H9 (cell line): Measurements from ENCODE around the gene TENM3. TPM values are rescaled to one million over a fixed set of nuclear protein-coding genes. Genes with fewer than 3 reads are reported as not detected.

Experiments
- DNase-seq: peaks from one replicate; pipeline ENCODE4 v3.0.0-alpha.2; 2017
- H2AFZ ChIP-seq: one replicate; pipeline ENCODE4 v1.6.1; 2013; ENCODE audit warnings: mild to moderate bottlenecking, low read length, control low read depth, moderate library complexity
- H2AK5ac ChIP-seq: 2 replicates; pipeline ENCODE4 v1.6.1; 2013; ENCODE audit warnings: low read length, control low read depth, mixed read lengths; ENCODE audit not compliant: insufficient read length
- H2BK120ac ChIP-seq: one replicate; pipeline ENCODE4 v1.6.1; 2013; ENCODE audit warnings: low read depth, mild to moderate bottlenecking, low read length, control low read depth, inconsistent platforms; ENCODE audit not compliant: poor library complexity, severe bottlenecking
- H2BK12ac ChIP-seq: 2 replicates; pipeline ENCODE4 v1.6.1; 2013; ENCODE audit warnings: low read length, control low read depth, mixed read lengths, low read depth; ENCODE audit not compliant: insufficient read length
- H2BK15ac ChIP-seq: 2 replicates; pipeline ENCODE4 v1.6.1; 2013; ENCODE audit warnings: low read depth, low read length, control low read depth
- H2BK20ac ChIP-seq: one replicate; pipeline ENCODE4 v1.6.1; 2013; ENCODE audit warnings: low read depth, mild to moderate bottlenecking, low read length, control low read depth, inconsistent platforms; ENCODE audit not compliant: poor library complexity, severe bottlenecking
- H2BK5ac ChIP-seq: 2 replicates; pipeline ENCODE4 v1.6.1; 2013; ENCODE audit warnings: low read length, control low read depth, mixed read lengths; ENCODE audit not compliant: insufficient read length
- H3K14ac ChIP-seq: 2 replicates; pipeline ENCODE4 v1.6.1; 2013; ENCODE audit warnings: low read length, control low read depth; ENCODE audit not compliant: insufficient read depth
- H3K18ac ChIP-seq: 2 replicates; pipeline ENCODE4 v1.6.1; 2013; ENCODE audit warnings: low read depth, mild to moderate bottlenecking, mixed read lengths, low read length, control low read depth; ENCODE audit not compliant: insufficient read length
- H3K23ac ChIP-seq: 2 replicates; pipeline ENCODE4 v1.6.1; 2013; ENCODE audit warnings: low read length, control low read depth, mixed read lengths, low read depth; ENCODE audit not compliant: insufficient read length
- H3K23me2 ChIP-seq: 2 replicates; pipeline ENCODE4 v1.6.1; 2013; ENCODE audit warnings: low read depth, mild to moderate bottlenecking, mixed read lengths, low read length, control low read depth; ENCODE audit not compliant: insufficient read length, poor library complexity, severe bottlenecking
- H3K27ac ChIP-seq: 2 replicates; pipeline ENCODE4 v1.5.1; 2013; ENCODE audit warnings: low read length, control low read depth, mixed read lengths, low read depth; ENCODE audit not compliant: insufficient read length
- H3K27me3 ChIP-seq: 2 replicates; pipeline ENCODE4 v1.6.1; 2013; ENCODE audit warnings: low read length, control low read depth, inconsistent platforms; ENCODE audit not compliant: insufficient read depth
- H3K4ac ChIP-seq: 2 replicates; pipeline ENCODE4 v1.6.1; 2013; ENCODE audit warnings: low read depth, mild to moderate bottlenecking, control low read depth, inconsistent platforms, low read length, moderate library complexity
- H3K4me1 ChIP-seq: 2 replicates; pipeline ENCODE4 v1.6.1; 2013; ENCODE audit warnings: low read length, control low read depth, inconsistent platforms; ENCODE audit not compliant: insufficient read depth
- H3K4me2 ChIP-seq: 2 replicates; pipeline ENCODE4 v1.6.1; 2013; ENCODE audit warnings: low read length, control low read depth, mixed read lengths; ENCODE audit not compliant: insufficient read length, insufficient read depth
- H3K56ac ChIP-seq: 2 replicates; pipeline ENCODE4 v1.6.1; 2013; ENCODE audit warnings: low read depth, mild to moderate bottlenecking, mixed read lengths, low read length, control low read depth; ENCODE audit not compliant: insufficient read length
- H3K79me1 ChIP-seq: 2 replicates; pipeline ENCODE4 v1.6.1; 2013; ENCODE audit warnings: low read depth, mild to moderate bottlenecking, moderate library complexity, low read length, control low read depth, inconsistent platforms; ENCODE audit not compliant: insufficient read depth, poor library complexity, severe bottlenecking
- H3K79me2 ChIP-seq: 2 replicates; pipeline ENCODE4 v1.6.1; 2013; ENCODE audit warnings: low read length, control low read depth, inconsistent platforms; ENCODE audit not compliant: insufficient read depth
- H3K9ac ChIP-seq: 2 replicates; pipeline ENCODE4 v1.6.1; 2013; ENCODE audit warnings: low read length, control low read depth, mixed read lengths; ENCODE audit not compliant: insufficient read length; ENCODE audit errors: extremely low read depth
- H3K9me3 ChIP-seq: one replicate; pipeline ENCODE4 v1.6.1; 2013; ENCODE audit warnings: low read depth, low read length, inconsistent platforms; ENCODE audit not compliant: control insufficient read depth
- H3T11ph ChIP-seq: one replicate; pipeline ENCODE4 v1.6.1; 2013; ENCODE audit warnings: mild to moderate bottlenecking, low read length, control low read depth, inconsistent platforms
- H4K20me1 ChIP-seq: one replicate; pipeline ENCODE4 v1.6.1; 2013; ENCODE audit not compliant: control insufficient read depth, insufficient read length, insufficient read depth
- H4K5ac ChIP-seq: 2 replicates; pipeline ENCODE4 v1.6.1; 2013; ENCODE audit warnings: low read depth, mild to moderate bottlenecking, mixed read lengths, low read length, control low read depth; ENCODE audit not compliant: insufficient read length
- H4K8ac ChIP-seq: replicated peaks from 2 replicates; pipeline ENCODE4 v1.6.1; 2013; ENCODE audit warnings: low read length, control low read depth, mixed read lengths, low read depth; ENCODE audit not compliant: insufficient read length
- H4K91ac ChIP-seq: 2 replicates; pipeline ENCODE4 v1.6.1; 2013; ENCODE audit warnings: low read depth, mild to moderate bottlenecking, moderate library complexity, mixed read lengths, low read length, control low read depth; ENCODE audit not compliant: insufficient read length
- H3K27ac Mint-ChIP-seq, 3 experiments: 2 replicates in 2 of 3; 3 replicates in 1 of 3; pipeline ENCODE4 v1.8.0; 2020 to 2021; ENCODE audit warnings: mixed read lengths in 3 of 3, mild to moderate bottlenecking in 1 of 3, moderate library complexity in 1 of 3
- H3K27me3 Mint-ChIP-seq: 2 replicates; pipeline ENCODE4 v1.8.0; 2021; ENCODE audit warnings: low read depth, mild to moderate bottlenecking, moderate library complexity, mixed read lengths
- H3K36me3 Mint-ChIP-seq, 3 experiments: 2 replicates in 2 of 3; 3 replicates in 1 of 3; pipeline ENCODE4 v1.8.0; 2020 to 2021; ENCODE audit warnings: low read depth in 3 of 3, mixed read lengths in 3 of 3; ENCODE audit not compliant: insufficient read depth in 1 of 3
- H3K4me1 Mint-ChIP-seq, 2 experiments: 2 replicates each; pipeline ENCODE4 v1.8.0; 2020; ENCODE audit warnings: mixed read lengths in 2 of 2
- H3K4me3 Mint-ChIP-seq, 2 experiments: 2 replicates in 1 of 2; 3 replicates in 1 of 2; pipeline ENCODE4 v1.8.0; 2020 to 2021; ENCODE audit warnings: mild to moderate bottlenecking in 2 of 2, mixed read lengths in 2 of 2, moderate library complexity in 1 of 2
- H3K9me3 Mint-ChIP-seq, 2 experiments: 2 replicates in 1 of 2; 3 replicates in 1 of 2; pipeline ENCODE4 v1.8.0; 2020; ENCODE audit warnings: mild to moderate bottlenecking in 2 of 2, mixed read lengths in 2 of 2, moderate library complexity in 1 of 2
- WGBS: extraction: QIAGEN DNeasy Blood & Tissue Kit; methylation state at CpG from one replicate; pipeline ENCODE4 v1.1.7; 2013; ENCODE audit warnings: missing lambda C conversion rate, low lambda C conversion rate, mixed read lengths; ENCODE audit not compliant: insufficient read length; ENCODE audit errors: extremely low coverage; 5-methylcytosine and 5-hydroxymethylcytosine counted together
- total RNA-seq: library from RNA; stranded (reverse); gene quantifications from 2 replicates; pipeline ENCODE4 v1.2.1, GENCODE V29; 2021
- TF ChIP-seq, protein P1 (sequence below): fragments of 200-600 bp; sonication (generic); conservative IDR thresholded peaks from 3 replicates; pipeline ENCODE4 v1.8.0; 2021; ENCODE audit warnings: antibody characterized with exemption, mild to moderate bottlenecking

The TENM3 gene
- total RNA-seq, 1 experiment from 2014 or later, result 49.6 TPM

DNA sequence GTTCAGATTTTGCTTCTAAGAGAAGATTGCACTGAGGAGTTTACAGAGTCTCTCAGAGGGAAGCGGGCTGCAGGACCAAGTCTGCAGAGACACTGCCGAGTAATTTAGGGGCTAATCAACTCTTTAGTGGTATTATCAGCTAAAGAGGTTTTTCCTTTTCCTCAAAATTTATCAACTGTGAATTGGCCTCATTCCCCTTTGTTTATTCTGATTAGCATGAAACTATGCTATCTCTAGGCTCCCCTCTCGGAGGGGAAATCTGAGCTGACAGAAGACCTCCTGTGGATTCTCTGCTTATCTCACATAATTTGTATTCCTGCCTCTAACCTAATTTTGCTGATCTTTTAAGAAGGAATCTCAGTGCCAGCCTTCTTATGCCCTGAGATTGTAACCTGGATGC, 473.0 kb downstream of the TENM3 start:
- Histone ChIP-seq H2BK15ac (no peak overlapping the region), H4K91ac (no peak overlapping the region), H3K4me2 (peak overlapping the region; percentile 11), H3T11ph (no peak overlapping the region), H3K27me3 (no peaks in the 10 kb centered on the region), H2BK5ac (no peak overlapping the region), H3K79me2 (no peaks in the 10 kb centered on the region), H2AK5ac (no peak overlapping the region), H2BK20ac (no peak overlapping the region), H3K9me3 (no peaks in the 10 kb centered on the region), H2AFZ (no peak overlapping the region), H3K4me1 (peaks cover 13% of the 10 kb centered on the region), H4K5ac (no peak overlapping the region), H4K8ac (no peak overlapping the region), H3K23me2 (no peaks in the 10 kb centered on the region), H3K56ac (no peak overlapping the region), H4K20me1 (no peaks in the 10 kb centered on the region), H3K79me1 (no peaks in the 10 kb centered on the region), H3K14ac (no peak overlapping the region), H3K9ac (no peak overlapping the region), H2BK12ac (no peak overlapping the region), H3K27ac (peak overlapping the region; percentile 46), H2BK120ac (no peak overlapping the region), H3K23ac (no peak overlapping the region), H3K18ac (no peak overlapping the region), H3K4ac (no peak overlapping the region)
- H3K4me1 Mint-ChIP-seq, result peaks cover 15 to 25% of the 10 kb centered on the region in 2 experiments
- H3K27me3 Mint-ChIP-seq, result no peaks in the 10 kb centered on the region
- TF ChIP-seq, protein P1, sequence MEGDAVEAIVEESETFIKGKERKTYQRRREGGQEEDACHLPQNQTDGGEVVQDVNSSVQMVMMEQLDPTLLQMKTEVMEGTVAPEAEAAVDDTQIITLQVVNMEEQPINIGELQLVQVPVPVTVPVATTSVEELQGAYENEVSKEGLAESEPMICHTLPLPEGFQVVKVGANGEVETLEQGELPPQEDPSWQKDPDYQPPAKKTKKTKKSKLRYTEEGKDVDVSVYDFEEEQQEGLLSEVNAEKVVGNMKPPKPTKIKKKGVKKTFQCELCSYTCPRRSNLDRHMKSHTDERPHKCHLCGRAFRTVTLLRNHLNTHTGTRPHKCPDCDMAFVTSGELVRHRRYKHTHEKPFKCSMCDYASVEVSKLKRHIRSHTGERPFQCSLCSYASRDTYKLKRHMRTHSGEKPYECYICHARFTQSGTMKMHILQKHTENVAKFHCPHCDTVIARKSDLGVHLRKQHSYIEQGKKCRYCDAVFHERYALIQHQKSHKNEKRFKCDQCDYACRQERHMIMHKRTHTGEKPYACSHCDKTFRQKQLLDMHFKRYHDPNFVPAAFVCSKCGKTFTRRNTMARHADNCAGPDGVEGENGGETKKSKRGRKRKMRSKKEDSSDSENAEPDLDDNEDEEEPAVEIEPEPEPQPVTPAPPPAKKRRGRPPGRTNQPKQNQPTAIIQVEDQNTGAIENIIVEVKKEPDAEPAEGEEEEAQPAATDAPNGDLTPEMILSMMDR, result no peak
- H3K9me3 Mint-ChIP-seq, result no peaks in the 10 kb centered on the region
- no CpG with 5 or more reads among the region's 3 CpGs for WGBS
- peak overlapping the region; percentile 1 to 69 (median 36); a peak in 4 of 7 replicates for H3K27ac Mint-ChIP-seq
- H3K36me3 Mint-ChIP-seq, result peaks cover 4 to 13% (median 12%) of the 10 kb centered on the region in 3 experiments; a peak in 6 of 7 replicates
- peak overlapping the region in 1 of 2 experiments; percentile 3; a peak in 1 of 5 replicates for H3K4me3 Mint-ChIP-seq
- DNase-seq, result no peak
